Upper lobe of right lung (tissue), 1 donor: Measurements from ENCODE around the gene ZNF549. TPM values are rescaled to one million over a fixed set of nuclear protein-coding genes. Genes with fewer than 3 reads are reported as not detected.
"Not testable (repeated sequence)": the region's sequence is repeated elsewhere in the genome, so short reads cannot be mapped to it uniquely, and the experiment has no call there.

ENCODE experiments used
- ATAC-seq: fragments of 200-7000 bp; cut with Tn5 transposase; one replicate; pipeline ENCODE4 v1.9.1; 2020; ENCODE audit warnings: mild to moderate bottlenecking, moderate library complexity
- DNase-seq: peaks from one replicate; pipeline ENCODE4 v3.0.0-alpha.2; 2020
- H3K27ac ChIP-seq: fragments of 200-600 bp; one replicate; pipeline ENCODE4 v1.8.0; 2022
- H3K27me3 ChIP-seq: fragments of 200-600 bp; one replicate; pipeline ENCODE4 v1.8.0; 2022; ENCODE audit warnings: mild to moderate bottlenecking
- H3K36me3 ChIP-seq: fragments of 200-600 bp; one replicate; pipeline ENCODE4 v1.8.0; 2022
- H3K4me1 ChIP-seq: fragments of 200-600 bp; one replicate; pipeline ENCODE4 v1.8.0; 2022
- H3K4me3 ChIP-seq: fragments of 200-600 bp; one replicate; pipeline ENCODE4 v1.8.0; 2022; ENCODE audit warnings: mild to moderate bottlenecking
- H3K9me3 ChIP-seq: fragments of 200-600 bp; one replicate; pipeline ENCODE4 v1.8.0; 2022
- intact Hi-C: fragments of 100-400 bp; cut with DNase I; formaldehyde crosslinking; loops from one replicate; pipeline ENCODE4 v1.11.0; 2022
- long read RNA-seq: library from polyadenylated mRNA; unstranded; transcript quantifications from one replicate; pipeline ENCODE4 v2.0.0, GENCODE V29; 2021
- total RNA-seq: library from RNA; stranded (reverse); fragmentation: NEBNext Ultra II Directional; extraction: Animal tissue kit (Norgen Biotek cat#: 25700); gene quantifications from one replicate; pipeline ENCODE4 v1.2.1, GENCODE V29; 2021
- TF ChIP-seq, protein P1 (sequence below): fragments of 200-600 bp; IDR thresholded peaks from one replicate; pipeline ENCODE4 v1.8.0; 2022; ENCODE audit warnings: antibody characterized with exemption
- donor health status: DM: no; HTN: yes; CAD: no; lungs with severe emphysema.

The ZNF549 gene
- 6.4 TPM for total RNA-seq
- long read RNA-seq, full-length matches to known transcripts, result 14 of 16 reads
- long read RNA-seq, partial matches to known transcripts, result 0 of 16 reads
- long read RNA-seq, other reads (novel, unspliced or antisense), result 2 of 16 reads

DNA sequence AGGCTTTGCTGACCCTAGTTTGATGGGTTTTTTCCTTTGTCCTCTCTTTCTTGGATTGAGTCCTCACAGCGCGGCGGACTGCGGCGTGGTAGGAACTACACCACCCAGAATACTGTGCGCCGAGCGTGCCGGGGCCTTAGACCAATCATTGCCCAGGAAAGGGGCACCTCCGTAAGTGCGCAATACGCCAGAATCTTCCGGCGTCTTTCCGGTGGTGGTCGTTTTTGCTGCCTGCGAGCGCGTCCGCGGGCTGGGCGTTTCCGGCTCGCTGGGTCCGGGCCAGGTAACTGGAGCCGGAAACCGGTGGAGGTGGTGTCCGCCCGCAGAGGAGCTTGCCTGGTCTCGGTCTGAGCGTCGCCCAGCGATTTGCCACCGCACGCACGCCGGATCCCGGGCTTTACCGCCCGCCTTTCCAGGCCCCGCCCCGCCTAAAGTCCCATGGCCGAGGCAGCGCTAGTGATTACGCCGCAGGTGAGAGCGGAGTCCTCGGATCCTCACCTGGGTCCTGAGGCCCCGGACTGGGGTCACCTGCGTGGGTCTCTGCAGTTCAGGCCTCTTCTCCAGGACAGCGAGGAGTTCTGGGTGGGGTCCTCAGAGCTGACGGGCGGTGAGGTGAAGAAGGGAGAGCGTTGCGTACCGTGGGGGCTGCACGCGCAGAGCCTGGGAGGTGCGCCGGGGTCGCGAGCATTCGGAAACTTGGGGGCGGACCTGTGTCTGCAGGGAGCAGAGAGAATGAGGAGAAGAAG lies at the start of gene ZNF549:
Gene ZNF549 (plus strand): TSS at position 221 of the 746 bp plus-strand sequence. CDS start 218 bp downstream, at position 439.
- H3K4me3 ChIP-seq, result peak within 1 kb of the TSS; percentile 89
- H3K4me1 ChIP-seq, result peaks cover 9% of the 10 kb centered on the region
- peaks cover 5% of the 10 kb centered on the region for H3K9me3 ChIP-seq
- peak within 1 kb of the TSS; percentile 80 for H3K27ac ChIP-seq
- ATAC-seq, result peak; percentile 100
- H3K36me3 ChIP-seq, result peaks cover 17% of the 10 kb centered on the region
- peak; percentile 91 for DNase-seq
- TF ChIP-seq, protein P1, sequence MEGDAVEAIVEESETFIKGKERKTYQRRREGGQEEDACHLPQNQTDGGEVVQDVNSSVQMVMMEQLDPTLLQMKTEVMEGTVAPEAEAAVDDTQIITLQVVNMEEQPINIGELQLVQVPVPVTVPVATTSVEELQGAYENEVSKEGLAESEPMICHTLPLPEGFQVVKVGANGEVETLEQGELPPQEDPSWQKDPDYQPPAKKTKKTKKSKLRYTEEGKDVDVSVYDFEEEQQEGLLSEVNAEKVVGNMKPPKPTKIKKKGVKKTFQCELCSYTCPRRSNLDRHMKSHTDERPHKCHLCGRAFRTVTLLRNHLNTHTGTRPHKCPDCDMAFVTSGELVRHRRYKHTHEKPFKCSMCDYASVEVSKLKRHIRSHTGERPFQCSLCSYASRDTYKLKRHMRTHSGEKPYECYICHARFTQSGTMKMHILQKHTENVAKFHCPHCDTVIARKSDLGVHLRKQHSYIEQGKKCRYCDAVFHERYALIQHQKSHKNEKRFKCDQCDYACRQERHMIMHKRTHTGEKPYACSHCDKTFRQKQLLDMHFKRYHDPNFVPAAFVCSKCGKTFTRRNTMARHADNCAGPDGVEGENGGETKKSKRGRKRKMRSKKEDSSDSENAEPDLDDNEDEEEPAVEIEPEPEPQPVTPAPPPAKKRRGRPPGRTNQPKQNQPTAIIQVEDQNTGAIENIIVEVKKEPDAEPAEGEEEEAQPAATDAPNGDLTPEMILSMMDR, result no peak
- no peaks in the 10 kb centered on the region for H3K27me3 ChIP-seq
- intact Hi-C loops, result no loop called here

DNA sequence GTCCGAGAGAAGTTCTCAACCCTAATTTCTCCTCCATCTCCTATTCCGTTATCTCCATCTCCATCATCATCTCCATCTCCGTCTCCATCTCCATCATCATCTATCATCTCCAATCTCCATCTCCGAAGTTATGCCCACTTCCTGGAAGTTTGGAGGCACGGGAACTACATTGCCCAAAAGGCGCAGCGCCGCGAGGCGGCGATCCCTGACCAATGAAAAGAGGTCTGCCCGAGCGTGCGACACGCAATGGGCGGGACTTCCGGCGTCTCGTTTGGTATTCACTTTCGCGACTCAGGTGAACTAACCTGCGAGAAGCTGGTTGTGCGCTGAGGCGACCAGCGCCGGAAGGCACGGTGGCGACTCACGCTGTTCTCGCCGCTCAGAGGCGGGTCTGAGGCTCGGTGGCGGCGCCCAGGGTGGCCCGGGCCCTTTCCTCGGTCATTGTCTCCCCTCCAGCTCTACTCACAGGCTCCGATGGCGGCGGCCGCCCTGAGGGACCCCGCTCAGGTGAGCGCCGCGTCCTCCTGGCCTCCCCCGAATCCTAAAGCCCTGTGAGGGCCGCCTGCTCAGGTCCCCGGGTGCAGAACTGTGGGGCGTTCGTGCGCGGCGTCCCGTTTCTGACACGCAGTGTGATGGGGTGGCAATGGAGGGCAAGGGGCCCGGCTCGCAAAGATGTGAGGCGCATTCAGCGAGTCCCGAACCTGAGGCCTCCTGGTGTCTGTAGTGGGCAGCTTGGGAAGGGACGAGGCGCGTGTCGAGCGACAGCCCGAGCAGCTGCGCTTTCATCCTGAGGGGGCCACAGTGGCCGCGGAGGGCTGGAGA lies 39.5 kb upstream of the ZNF549 start, which contains the start of gene ZNF419:
Gene ZNF419 (plus strand): TSS at position 274 of the 822 bp plus-strand sequence. CDS start 201 bp downstream, at position 475.
- H3K27me3 ChIP-seq, H3K9me3 ChIP-seq, H3K4me1 ChIP-seq, intact Hi-C loops: not testable (repeated sequence)
- Histone ChIP-seq H3K4me3 (peak within 1 kb of the TSS; percentile 97), H3K36me3 (peaks cover 16% of the 10 kb centered on the region), H3K27ac (peak within 1 kb of the TSS; percentile 88)
- ATAC-seq (peak; percentile 99), DNase-seq (peak; percentile 97)

DNA sequence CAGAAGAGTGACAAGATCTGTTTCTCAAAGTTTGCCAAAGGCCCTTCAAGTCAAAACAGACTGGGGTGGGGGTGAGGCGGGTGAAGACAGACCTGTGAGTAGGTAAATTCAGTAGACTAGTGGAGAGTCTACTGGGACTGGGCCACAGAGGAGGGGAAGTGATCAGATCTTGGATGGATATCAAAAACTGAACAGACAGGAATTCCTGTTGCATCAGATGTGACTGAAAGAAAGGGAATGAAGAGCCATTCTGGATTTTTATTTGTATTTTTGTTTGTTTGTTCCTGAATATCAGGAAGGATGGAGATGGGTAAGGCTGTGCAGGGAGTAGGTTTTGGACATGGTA lies 38.9 kb upstream of the ZNF549 start:
- H3K27me3 ChIP-seq, DNase-seq, H3K4me1 ChIP-seq, ATAC-seq, intact Hi-C loops, H3K27ac ChIP-seq, H3K9me3 ChIP-seq: not testable (repeated sequence)
- peak overlapping the region; percentile 19 for H3K4me3 ChIP-seq
- peaks cover 21% of the 10 kb centered on the region for H3K36me3 ChIP-seq

DNA sequence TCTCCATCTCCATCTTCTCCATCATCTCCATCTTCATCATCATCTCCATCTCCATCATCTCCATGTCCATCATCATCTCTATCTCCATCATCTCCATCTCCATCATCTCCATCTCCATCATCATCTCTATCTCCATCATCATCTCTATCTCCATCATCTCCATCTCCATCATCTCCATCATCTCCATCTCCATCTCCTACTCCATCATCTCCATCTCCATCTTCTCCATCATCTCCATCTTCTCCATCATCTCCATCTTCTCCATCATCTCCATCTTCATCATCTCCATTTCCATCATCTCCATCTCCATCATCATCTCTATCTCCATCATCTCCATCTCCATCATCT lies 27.9 kb upstream of the ZNF549 start:
- H3K36me3 ChIP-seq, intact Hi-C loops, H3K4me3 ChIP-seq, H3K4me1 ChIP-seq, DNase-seq, H3K27me3 ChIP-seq, H3K27ac ChIP-seq, H3K9me3 ChIP-seq, ATAC-seq: not testable (repeated sequence)

DNA sequence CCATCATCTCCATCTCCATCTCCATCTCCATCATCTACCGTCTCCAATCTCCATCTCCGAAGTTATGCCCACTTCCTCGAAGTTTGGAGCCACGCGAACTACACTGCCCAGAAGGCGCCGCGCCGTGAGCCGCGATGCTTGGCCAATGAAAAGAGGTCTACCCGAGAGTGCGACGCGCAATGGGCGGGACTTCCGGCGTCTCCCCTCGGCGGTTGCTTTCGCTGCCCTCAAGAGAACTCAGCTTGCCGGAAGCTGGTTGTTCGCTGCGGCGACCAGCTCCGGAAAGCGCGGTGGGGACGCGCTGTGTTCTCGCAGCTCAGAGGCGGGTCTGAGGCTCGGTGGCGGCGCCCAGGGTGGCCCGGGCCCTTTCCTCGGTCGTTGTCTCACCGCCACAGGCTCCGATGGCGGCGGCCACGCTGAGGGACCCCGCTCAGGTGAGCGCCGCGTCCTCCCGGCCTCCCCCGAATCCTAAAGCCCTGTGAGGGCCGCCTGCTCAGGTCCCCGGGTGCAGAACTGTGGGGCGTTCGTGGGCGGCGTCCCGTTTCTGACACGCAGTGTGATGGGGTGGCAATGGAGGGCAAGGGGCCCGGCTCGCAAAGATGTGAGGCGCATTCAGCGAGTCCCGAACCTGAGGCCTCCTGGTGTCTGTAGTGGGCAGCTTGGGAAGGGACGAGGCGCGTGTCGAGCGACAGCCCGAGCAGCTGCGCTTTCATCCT lies 27.3 kb upstream of the ZNF549 start, which contains the start of gene ZNF773:
Gene ZNF773 (plus strand): TSS at position 259 of the 716 bp plus-strand sequence. CDS start 143 bp downstream, at position 402.
- not testable (repeated sequence) for H3K9me3 ChIP-seq

DNA sequence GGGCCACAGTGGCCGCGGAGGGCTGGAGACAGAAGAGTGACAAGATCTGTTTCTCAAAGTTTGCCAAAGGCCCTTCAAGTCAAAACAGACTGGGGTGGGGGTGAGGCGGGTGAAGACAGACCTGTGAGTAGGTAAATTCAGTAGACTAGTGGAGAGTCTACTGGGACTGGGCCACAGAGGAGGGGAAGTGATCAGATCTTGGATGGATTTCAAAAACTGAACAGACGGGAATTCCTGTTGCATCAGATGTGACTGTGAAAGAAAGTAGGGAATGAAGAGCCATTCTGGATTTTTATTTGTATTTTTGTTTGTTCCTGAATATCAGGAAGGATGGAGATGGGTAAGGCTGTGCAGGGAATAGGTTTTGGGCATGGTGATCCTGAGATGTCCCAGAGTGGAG lies 26.8 kb upstream of the ZNF549 start:
- ATAC-seq, H3K27ac ChIP-seq, intact Hi-C loops, H3K27me3 ChIP-seq, H3K9me3 ChIP-seq, H3K4me1 ChIP-seq, H3K36me3 ChIP-seq, DNase-seq: not testable (repeated sequence)
- peak overlapping the region; percentile 87 for H3K4me3 ChIP-seq

More for the DNA sequence above, 27.3 kb upstream of the ZNF549 start, which contains the start of gene ZNF773:
- peak; percentile 98 for DNase-seq
- H3K4me1 ChIP-seq, H3K27me3 ChIP-seq, intact Hi-C loops, H3K36me3 ChIP-seq: not testable (repeated sequence)
- Histone ChIP-seq H3K4me3 (peak within 1 kb of the TSS; percentile 87), H3K27ac (peak within 1 kb of the TSS; percentile 91)
- peak; percentile 100 for ATAC-seq

DNA sequence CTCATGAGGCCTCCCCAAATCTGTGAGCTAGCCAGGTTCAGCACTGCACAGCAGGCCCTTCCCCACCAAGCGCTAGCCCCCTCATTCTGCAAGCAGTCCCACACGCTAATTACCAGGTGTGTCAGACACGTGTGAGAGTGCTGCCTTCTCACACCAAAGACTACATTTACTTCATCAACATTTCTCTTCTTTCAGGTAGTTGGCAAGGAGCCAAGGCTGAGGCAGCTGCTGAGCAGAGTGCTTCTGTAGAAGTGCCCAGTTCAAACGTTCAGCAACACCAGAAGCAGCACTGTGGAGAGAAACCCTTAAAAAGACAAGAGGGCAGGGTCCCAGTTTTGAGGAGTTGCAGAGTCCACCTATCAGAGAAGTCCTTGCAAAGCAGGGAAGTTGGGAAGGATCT lies 21.0 kb upstream of the ZNF549 start:
- Histone ChIP-seq H3K27ac (no peak overlapping the region), H3K9me3 (peaks cover 7% of the 10 kb centered on the region), H3K36me3 (peaks cover 29% of the 10 kb centered on the region), H3K4me1 (no peaks in the 10 kb centered on the region), H3K4me3 (no peak overlapping the region), H3K27me3 (no peaks in the 10 kb centered on the region)
- intact Hi-C loops, result no loop called here
- DNase-seq (no peak), ATAC-seq (no peak)
- TF ChIP-seq, protein P1, result no peak
